Mesothelial cell of epicardium (in vitro differentiated cells): ENCODE data around the gene TNS1. TPM values are rescaled to one million over a fixed set of nuclear protein-coding genes. Genes with fewer than 3 reads are reported as not detected.

Source experiments
- DNase-seq, 2 experiments: peaks; one replicate each; pipeline ENCODE4 v3.0.0; 2021; ENCODE audit warnings: low spot score in 2 of 2; ENCODE audit not compliant: unreplicated experiment in 2 of 2
- H3K27ac Mint-ChIP-seq: 2 replicates; pipeline ENCODE4 v1.8.0; 2021; ENCODE audit warnings: mixed read lengths
- H3K27me3 Mint-ChIP-seq: 2 replicates; pipeline ENCODE4 v1.8.0; 2021; ENCODE audit warnings: low read depth, mixed read lengths
- H3K36me3 Mint-ChIP-seq: 2 replicates; pipeline ENCODE4 v1.8.0; 2021; ENCODE audit warnings: mixed read lengths
- H3K4me1 Mint-ChIP-seq: 2 replicates; pipeline ENCODE4 v1.8.0; 2021; ENCODE audit warnings: mixed read lengths
- H3K4me3 Mint-ChIP-seq: 2 replicates; pipeline ENCODE4 v1.8.0; 2021; ENCODE audit warnings: mild to moderate bottlenecking, moderate library complexity, mixed read lengths
- H3K9me3 Mint-ChIP-seq: 2 replicates; pipeline ENCODE4 v1.8.0; 2021; ENCODE audit warnings: mixed read lengths
- total RNA-seq: library from RNA; stranded (reverse); gene quantifications from 3 replicates; pipeline ENCODE4 v1.2.1, GENCODE V29; 2021
- TF ChIP-seq, protein P1 (sequence below): fragments of 200-600 bp; sonication (generic); IDR thresholded peaks from one replicate; pipeline ENCODE4 v1.5.0; 2021; ENCODE audit warnings: antibody characterized with exemption; ENCODE audit not compliant: unreplicated experiment

TNS1 gene
- total RNA-seq, 1 donor from 2014 or later: 130 TPM

DNA sequence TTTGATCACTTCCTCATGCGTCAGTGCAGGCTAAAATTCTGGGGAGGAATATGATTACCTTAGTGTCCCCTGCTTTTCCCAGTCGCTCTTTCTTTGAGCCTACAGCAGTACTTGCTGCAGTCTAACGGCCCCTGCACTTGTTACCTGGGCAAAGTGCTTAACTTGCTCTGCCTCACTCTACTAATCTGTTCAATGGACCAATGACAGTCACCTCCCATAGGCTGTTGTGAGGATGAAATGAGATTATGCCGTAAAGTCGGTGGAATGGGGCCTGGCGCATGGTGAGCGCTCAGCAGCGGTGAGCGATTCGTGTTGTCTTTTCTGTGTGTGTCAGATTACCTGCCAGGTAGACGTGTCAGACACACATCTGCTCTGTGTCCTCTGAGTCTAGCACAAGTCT, 5.3 kb downstream of the TNS1 start:
- Mint-ChIP-seq H3K27ac (no peak overlapping the region), H3K27me3 (peaks cover 12% of the 10 kb centered on the region), H3K4me1 (peaks cover 47% of the 10 kb centered on the region), H3K36me3 (no peaks in the 10 kb centered on the region), H3K4me3 (no peak overlapping the region), H3K9me3 (no peaks in the 10 kb centered on the region)
- TF ChIP-seq, protein P1, sequence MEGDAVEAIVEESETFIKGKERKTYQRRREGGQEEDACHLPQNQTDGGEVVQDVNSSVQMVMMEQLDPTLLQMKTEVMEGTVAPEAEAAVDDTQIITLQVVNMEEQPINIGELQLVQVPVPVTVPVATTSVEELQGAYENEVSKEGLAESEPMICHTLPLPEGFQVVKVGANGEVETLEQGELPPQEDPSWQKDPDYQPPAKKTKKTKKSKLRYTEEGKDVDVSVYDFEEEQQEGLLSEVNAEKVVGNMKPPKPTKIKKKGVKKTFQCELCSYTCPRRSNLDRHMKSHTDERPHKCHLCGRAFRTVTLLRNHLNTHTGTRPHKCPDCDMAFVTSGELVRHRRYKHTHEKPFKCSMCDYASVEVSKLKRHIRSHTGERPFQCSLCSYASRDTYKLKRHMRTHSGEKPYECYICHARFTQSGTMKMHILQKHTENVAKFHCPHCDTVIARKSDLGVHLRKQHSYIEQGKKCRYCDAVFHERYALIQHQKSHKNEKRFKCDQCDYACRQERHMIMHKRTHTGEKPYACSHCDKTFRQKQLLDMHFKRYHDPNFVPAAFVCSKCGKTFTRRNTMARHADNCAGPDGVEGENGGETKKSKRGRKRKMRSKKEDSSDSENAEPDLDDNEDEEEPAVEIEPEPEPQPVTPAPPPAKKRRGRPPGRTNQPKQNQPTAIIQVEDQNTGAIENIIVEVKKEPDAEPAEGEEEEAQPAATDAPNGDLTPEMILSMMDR: no peak
- no peak for DNase-seq

- H3K27ac Mint-ChIP-seq: no peak overlapping the region
- peaks cover 12% of the 10 kb centered on the region for H3K27me3 Mint-ChIP-seq
- H3K36me3 Mint-ChIP-seq: no peaks in the 10 kb centered on the region
These were observed 6.4 kb downstream of the TNS1 start for GRCh38 chr2:217996361-217996760.

DNA sequence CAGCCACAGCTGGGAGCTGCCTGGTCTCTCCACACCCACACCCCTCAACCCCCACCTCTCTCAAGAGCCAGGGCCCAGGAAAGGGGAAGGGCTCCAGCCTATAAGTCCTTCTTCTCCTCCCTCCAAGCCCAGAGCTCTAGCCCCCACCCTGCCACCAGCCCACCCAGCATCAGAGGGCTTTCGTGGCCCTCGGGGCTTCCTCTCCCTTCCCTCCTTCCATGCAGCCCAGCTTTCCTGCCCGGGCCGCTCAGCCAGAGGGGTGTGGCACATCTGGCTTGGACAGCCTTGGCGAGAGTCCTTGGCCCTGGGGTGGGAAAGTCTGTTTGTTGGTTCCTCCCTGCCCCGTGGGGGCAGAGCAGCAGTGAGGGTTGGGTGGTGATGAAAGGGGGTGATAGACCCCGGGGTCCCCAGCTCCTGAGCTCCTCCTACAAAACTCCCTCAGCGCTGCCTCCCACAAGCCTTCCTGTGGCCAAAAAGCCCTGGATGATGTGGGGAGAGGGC, 7.0 kb downstream of the TNS1 start:
- Mint-ChIP-seq H3K27ac (no peak overlapping the region), H3K9me3 (no peaks in the 10 kb centered on the region), H3K27me3 (peaks cover 12% of the 10 kb centered on the region), H3K36me3 (no peaks in the 10 kb centered on the region), H3K4me3 (no peak overlapping the region), H3K4me1 (peaks cover 35% of the 10 kb centered on the region)
- TF ChIP-seq, protein P1: no peak
- no peak for DNase-seq

More at GRCh38 chr2:217996361-217996760, 6.4 kb downstream of the TNS1 start:
- Mint-ChIP-seq H3K4me1 (peaks cover 38% of the 10 kb centered on the region), H3K4me3 (no peak overlapping the region), H3K9me3 (no peaks in the 10 kb centered on the region)
- DNase-seq: no peak
- TF ChIP-seq, protein P1: no peak

DNA sequence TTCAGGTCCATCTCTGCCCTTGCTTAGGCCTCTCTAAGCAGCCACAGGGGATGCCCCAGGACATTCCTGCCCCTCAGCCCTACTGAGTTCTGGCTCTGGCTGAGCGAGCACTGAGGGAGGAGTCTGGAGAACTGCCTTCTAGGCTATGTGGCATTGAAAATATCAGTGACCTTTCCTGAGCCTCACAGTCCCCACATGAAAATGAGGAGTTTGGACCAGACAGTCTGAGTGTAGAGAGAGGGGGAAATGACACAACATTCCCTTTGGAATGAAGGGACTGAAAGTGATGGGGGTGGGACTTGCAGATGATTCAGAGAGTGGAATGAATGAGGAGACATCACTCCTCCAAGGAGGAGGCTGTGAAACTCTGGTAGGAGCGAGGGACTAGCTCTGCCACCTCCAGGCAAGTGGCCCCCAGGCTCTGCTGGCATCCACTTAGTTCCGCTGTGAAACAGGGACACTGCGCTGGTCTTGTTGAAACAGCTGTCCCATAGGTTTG, 8.0 kb downstream of the TNS1 start:
- H3K27me3 Mint-ChIP-seq: peaks cover 7% of the 10 kb centered on the region
- TF ChIP-seq, protein P1: no peak
- no peaks in the 10 kb centered on the region for H3K36me3 Mint-ChIP-seq
- peak overlapping the region; percentile 2 for H3K27ac Mint-ChIP-seq
- H3K4me3 Mint-ChIP-seq: no peak overlapping the region
- H3K9me3 Mint-ChIP-seq: no peaks in the 10 kb centered on the region
- DNase-seq: no peak
- H3K4me1 Mint-ChIP-seq: peaks cover 28% of the 10 kb centered on the region

DNA sequence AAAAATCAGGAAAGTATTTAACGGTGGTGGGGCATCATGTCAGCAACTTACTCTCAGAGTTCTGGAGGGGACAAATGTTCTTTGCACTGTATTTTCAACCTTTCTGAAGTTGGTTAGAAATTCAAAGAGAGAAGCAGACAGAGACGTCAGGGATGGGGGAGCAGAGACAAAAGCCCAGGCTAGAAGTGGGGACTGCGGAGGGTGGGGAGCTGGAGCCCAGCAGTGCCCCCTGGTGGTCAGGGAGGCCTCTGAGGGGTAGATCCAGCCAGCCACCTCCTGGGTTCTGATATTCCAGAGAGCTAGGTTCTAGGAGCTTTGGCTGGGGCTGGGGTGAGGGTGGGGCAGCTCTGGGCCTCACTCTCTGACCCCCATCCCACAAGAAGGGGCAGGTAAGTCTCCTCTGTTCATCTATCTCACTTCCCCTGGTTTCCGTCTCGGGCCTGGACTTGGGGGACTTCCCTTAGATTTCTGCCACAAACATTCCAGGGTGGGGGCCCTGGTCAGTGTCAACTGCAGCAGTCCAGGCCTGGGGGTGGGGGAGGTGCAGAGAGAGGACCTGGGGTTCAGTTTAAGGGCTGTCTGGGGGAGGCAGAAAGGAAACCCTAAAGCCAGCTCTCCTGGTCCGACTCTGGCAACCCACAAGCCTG, 8.9 kb downstream of the TNS1 start:
- H3K4me1 Mint-ChIP-seq: peaks cover 28% of the 10 kb centered on the region
- peak in 1 of 2 experiments; percentile 85 for DNase-seq
- TF ChIP-seq, protein P1: peak; percentile 67
- H3K27ac Mint-ChIP-seq: no peak overlapping the region
- peaks cover 7% of the 10 kb centered on the region for H3K27me3 Mint-ChIP-seq
- no peaks in the 10 kb centered on the region for H3K9me3 Mint-ChIP-seq
- no peaks in the 10 kb centered on the region for H3K36me3 Mint-ChIP-seq
- H3K4me3 Mint-ChIP-seq: no peak overlapping the region
